K562 (cell line): ENCODE data around the gene VWA7. TPM values are rescaled to one million over a fixed set of nuclear protein-coding genes. Genes with fewer than 3 reads are reported as not detected.
A peak's percentile ranks its signal among the peaks of the same experiment; 100 is the strongest.

ENCODE experiments used
- ASH1L ChIP-seq: fragments of 450-650 bp; IDR thresholded peaks from 2 replicates; pipeline ENCODE4 v1.6.1; 2018; ENCODE audit warnings: borderline replicate concordance, mild to moderate bottlenecking, low read depth; ENCODE audit not compliant: partially characterized antibody
- CHD1 ChIP-seq: fragments of 200-600 bp; sonication (generic); IDR thresholded peaks from one replicate; pipeline ENCODE4 v1.6.1; 2012; ENCODE audit warnings: mild to moderate bottlenecking, moderate library complexity, low read length, inconsistent platforms
- ESRRA ChIP-seq: fragments of 450-650 bp; IDR thresholded peaks from 2 replicates; pipeline ENCODE4 v1.6.1; 2014; ENCODE audit warnings: low read depth, mild to moderate bottlenecking, moderate library complexity, borderline replicate concordance
- GTF2F1 ChIP-seq: IDR thresholded peaks from 2 replicates; pipeline ENCODE4 v1.6.1; 2011; ENCODE audit warnings: low read depth, low read length, improper control_type of control experiment
- HEY1 ChIP-seq: fragments of 250-450 bp; sonication (Bioruptor Pico); IDR thresholded peaks from 2 replicates; pipeline ENCODE4 v1.5.0; 2020; ENCODE audit warnings: mild to moderate bottlenecking, moderate library complexity, borderline replicate concordance
- MCM2 ChIP-seq: fragments of 450-650 bp; IDR thresholded peaks from 2 replicates; pipeline ENCODE4 v1.6.1; 2017; ENCODE audit warnings: low read depth, mild to moderate bottlenecking
- RBM17 ChIP-seq: fragments of 200-400 bp; formaldehyde crosslinking; IDR thresholded peaks from 2 replicates; pipeline ENCODE4 v1.6.1; 2017; ENCODE audit warnings: low read depth, mild to moderate bottlenecking, low read length, borderline replicate concordance
- SPI1 ChIP-seq: IDR thresholded peaks from 2 replicates; pipeline ENCODE4 v1.6.1; 2011; ENCODE audit warnings: low read depth, low read length, control low read depth, borderline replicate concordance
- STAT5B ChIP-seq: fragments of 250-450 bp; sonication (Bioruptor Pico); IDR thresholded peaks from 2 replicates; pipeline ENCODE4 v1.8.0; 2021; ENCODE audit warnings: mild to moderate bottlenecking, inconsistent platforms
- ZNF143 ChIP-seq: sonication (generic); formaldehyde crosslinking; IDR thresholded peaks from 2 replicates; pipeline ENCODE4 v1.9.0; 2022; ENCODE audit warnings: mild to moderate bottlenecking, missing genetic modification reagents
- ZSCAN32 ChIP-seq: fragments of 450-650 bp; formaldehyde crosslinking; IDR thresholded peaks from 2 replicates; pipeline ENCODE4 v1.4.0; 2020; ENCODE audit warnings: mild to moderate bottlenecking, moderate library complexity
- polyA plus RNA-seq, 8 experiments: library from polyadenylated mRNA; depleted of rRNA in 4 of 8; stranded (reverse) in 5 of 8; unstranded in 3 of 8; fragments of >200 nt; fragmentation: Nextera tagmentation in 2 of 8; fragmentation: Illumina TruSeq in 1 of 8; extraction: Ambion mirVana in 2 of 8; extraction: Trizol in 1 of 8; gene quantifications; 2 replicates each; pipeline versions ENCODE4 v1.2.1 to v1.2.3, GENCODE V29; 2011 to 2014; ENCODE audit warnings: inconsistent platforms in 1 of 8, missing spikeins in 1 of 8
- total RNA-seq, 7 experiments: library from RNA; depleted of rRNA in 6 of 7; stranded (reverse); fragments of >200 nt in 6 of 7; fragmentation: Illumina TruSeq in 2 of 7; extraction: Trizol in 2 of 7; gene quantifications; 2 replicates each; pipeline versions ENCODE4 v1.2.1 to v1.2.3, GENCODE V29; 2011 to 2021; ENCODE audit warnings: low replicate concordance in 1 of 7
- TF ChIP-seq, protein P1 (sequence below): fragments of 450-650 bp; IDR thresholded peaks from 2 replicates; pipeline ENCODE4 v1.6.1; 2018; ENCODE audit not compliant: partially characterized antibody
- TF ChIP-seq, protein P2 (sequence below), 2 experiments: fragments of 450-650 bp; conservative IDR thresholded peaks; 2 replicates each; pipeline ENCODE4 v1.6.1; 2017; ENCODE audit warnings: mild to moderate bottlenecking in 2 of 2, moderate library complexity in 2 of 2
- TF ChIP-seq, protein P3 (sequence below): sonication (generic); formaldehyde crosslinking; IDR thresholded peaks from 2 replicates; pipeline ENCODE4 v1.8.0; 2022; ENCODE audit warnings: mild to moderate bottlenecking, missing genetic modification reagents
- TF ChIP-seq, protein P4 (sequence below): fragments of 450-650 bp; IDR thresholded peaks from one replicate; pipeline ENCODE4 v1.6.1; 2018; ENCODE audit warnings: mild to moderate bottlenecking, moderate library complexity; ENCODE audit not compliant: partially characterized antibody
- TF ChIP-seq, protein P5 (sequence below): sonication (generic); formaldehyde crosslinking; IDR thresholded peaks from 2 replicates; pipeline ENCODE4 v1.9.0; 2022; ENCODE audit warnings: mild to moderate bottlenecking, missing genetic modification reagents

Gene VWA7
- total and polyA plus RNA-seq, 9 of the 15 experiments (the other 6 are each of a cell fraction or from before 2014, with no cell fraction given) = 0.18 to 2.9 (median 0.95) TPM

DNA sequence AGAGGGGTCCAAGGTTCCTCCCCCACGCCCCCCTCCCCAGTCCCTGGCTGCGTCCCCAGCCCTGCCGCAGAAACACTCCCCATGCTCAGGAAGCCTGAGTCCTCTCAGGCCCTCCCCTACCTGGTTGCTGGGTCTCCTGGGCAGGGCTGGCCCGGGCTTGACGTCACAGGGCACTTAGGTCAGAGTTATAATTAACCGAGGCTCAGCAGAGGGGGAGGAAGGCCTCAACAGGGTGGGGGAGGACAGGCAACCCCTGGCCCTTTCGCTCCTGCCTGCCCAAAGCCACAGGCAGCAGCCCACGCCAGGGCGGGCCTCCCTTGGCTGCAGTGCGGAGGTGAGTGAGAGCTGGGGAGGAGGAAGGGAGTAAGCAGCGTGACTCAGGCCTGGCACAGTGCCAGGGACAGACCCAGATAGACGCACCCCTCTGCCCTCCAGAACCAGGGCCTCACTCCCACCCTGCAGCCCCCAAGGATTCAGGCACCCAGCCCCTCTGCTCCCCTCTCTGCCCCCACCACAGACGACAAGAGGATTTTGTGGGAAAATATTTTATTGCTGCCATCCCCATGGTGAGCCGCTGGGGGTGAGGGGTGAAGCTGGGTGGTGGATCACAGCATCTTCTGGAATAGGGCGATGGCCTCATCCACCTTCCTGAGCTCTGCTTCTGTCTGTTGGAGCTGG is at the start of gene VWA7 (continued):
- TF ChIP-seq, protein P1, sequence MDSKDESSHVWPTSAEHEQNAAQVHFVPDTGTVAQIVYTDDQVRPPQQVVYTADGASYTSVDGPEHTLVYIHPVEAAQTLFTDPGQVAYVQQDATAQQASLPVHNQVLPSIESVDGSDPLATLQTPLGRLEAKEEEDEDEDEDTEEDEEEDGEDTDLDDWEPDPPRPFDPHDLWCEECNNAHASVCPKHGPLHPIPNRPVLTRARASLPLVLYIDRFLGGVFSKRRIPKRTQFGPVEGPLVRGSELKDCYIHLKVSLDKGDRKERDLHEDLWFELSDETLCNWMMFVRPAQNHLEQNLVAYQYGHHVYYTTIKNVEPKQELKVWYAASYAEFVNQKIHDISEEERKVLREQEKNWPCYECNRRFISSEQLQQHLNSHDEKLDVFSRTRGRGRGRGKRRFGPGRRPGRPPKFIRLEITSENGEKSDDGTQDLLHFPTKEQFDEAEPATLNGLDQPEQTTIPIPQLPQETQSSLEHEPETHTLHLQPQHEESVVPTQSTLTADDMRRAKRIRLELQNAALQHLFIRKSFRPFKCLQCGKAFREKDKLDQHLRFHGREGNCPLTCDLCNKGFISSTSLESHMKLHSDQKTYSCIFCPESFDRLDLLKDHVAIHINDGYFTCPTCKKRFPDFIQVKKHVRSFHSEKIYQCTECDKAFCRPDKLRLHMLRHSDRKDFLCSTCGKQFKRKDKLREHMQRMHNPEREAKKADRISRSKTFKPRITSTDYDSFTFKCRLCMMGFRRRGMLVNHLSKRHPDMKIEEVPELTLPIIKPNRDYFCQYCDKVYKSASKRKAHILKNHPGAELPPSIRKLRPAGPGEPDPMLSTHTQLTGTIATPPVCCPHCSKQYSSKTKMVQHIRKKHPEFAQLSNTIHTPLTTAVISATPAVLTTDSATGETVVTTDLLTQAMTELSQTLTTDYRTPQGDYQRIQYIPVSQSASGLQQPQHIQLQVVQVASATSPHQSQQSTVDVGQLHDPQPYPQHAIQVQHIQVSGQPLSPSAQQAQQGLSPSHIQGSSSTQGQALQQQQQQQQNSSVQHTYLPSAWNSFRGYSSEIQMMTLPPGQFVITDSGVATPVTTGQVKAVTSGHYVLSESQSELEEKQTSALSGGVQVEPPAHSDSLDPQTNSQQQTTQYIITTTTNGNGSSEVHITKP = peak; percentile 95
- TF ChIP-seq SPI1 = peak; percentile 51
- TF ChIP-seq ESRRA = peak; percentile 91
- TF ChIP-seq STAT5B (CRISPR knock-in tag) = no peak
- no peak for TF ChIP-seq ZSCAN32 (CRISPR knock-in tag)
- no peak for TF ChIP-seq CHD1
- TF ChIP-seq, protein P2, sequence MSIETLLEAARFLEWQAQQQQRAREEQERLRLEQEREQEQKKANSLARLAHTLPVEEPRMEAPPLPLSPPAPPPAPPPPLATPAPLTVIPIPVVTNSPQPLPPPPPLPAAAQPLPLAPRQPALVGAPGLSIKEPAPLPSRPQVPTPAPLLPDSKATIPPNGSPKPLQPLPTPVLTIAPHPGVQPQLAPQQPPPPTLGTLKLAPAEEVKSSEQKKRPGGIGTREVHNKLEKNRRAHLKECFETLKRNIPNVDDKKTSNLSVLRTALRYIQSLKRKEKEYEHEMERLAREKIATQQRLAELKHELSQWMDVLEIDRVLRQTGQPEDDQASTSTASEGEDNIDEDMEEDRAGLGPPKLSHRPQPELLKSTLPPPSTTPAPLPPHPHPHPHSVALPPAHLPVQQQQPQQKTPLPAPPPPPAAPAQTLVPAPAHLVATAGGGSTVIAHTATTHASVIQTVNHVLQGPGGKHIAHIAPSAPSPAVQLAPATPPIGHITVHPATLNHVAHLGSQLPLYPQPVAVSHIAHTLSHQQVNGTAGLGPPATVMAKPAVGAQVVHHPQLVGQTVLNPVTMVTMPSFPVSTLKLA (conservative IDR thresholded peaks at IDR 0.05) = no peak
- TF ChIP-seq RBM17 = no peak
- no peak; the same call in 1 of the 2 replicates for TF ChIP-seq HEY1 (CRISPR knock-in tag)
- TF ChIP-seq, protein P3, sequence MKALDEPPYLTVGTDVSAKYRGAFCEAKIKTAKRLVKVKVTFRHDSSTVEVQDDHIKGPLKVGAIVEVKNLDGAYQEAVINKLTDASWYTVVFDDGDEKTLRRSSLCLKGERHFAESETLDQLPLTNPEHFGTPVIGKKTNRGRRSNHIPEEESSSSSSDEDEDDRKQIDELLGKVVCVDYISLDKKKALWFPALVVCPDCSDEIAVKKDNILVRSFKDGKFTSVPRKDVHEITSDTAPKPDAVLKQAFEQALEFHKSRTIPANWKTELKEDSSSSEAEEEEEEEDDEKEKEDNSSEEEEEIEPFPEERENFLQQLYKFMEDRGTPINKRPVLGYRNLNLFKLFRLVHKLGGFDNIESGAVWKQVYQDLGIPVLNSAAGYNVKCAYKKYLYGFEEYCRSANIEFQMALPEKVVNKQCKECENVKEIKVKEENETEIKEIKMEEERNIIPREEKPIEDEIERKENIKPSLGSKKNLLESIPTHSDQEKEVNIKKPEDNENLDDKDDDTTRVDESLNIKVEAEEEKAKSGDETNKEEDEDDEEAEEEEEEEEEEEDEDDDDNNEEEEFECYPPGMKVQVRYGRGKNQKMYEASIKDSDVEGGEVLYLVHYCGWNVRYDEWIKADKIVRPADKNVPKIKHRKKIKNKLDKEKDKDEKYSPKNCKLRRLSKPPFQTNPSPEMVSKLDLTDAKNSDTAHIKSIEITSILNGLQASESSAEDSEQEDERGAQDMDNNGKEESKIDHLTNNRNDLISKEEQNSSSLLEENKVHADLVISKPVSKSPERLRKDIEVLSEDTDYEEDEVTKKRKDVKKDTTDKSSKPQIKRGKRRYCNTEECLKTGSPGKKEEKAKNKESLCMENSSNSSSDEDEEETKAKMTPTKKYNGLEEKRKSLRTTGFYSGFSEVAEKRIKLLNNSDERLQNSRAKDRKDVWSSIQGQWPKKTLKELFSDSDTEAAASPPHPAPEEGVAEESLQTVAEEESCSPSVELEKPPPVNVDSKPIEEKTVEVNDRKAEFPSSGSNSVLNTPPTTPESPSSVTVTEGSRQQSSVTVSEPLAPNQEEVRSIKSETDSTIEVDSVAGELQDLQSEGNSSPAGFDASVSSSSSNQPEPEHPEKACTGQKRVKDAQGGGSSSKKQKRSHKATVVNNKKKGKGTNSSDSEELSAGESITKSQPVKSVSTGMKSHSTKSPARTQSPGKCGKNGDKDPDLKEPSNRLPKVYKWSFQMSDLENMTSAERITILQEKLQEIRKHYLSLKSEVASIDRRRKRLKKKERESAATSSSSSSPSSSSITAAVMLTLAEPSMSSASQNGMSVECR = peak; percentile 89
- TF ChIP-seq ASH1L = no peak
- TF ChIP-seq, protein P4, sequence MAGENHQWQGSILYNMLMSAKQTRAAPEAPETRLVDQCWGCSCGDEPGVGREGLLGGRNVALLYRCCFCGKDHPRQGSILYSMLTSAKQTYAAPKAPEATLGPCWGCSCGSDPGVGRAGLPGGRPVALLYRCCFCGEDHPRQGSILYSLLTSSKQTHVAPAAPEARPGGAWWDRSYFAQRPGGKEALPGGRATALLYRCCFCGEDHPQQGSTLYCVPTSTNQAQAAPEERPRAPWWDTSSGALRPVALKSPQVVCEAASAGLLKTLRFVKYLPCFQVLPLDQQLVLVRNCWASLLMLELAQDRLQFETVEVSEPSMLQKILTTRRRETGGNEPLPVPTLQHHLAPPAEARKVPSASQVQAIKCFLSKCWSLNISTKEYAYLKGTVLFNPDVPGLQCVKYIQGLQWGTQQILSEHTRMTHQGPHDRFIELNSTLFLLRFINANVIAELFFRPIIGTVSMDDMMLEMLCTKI = no peak
- TF ChIP-seq MCM2 = no peak
- TF ChIP-seq GTF2F1 = peak; percentile 87
- TF ChIP-seq, protein P5, sequence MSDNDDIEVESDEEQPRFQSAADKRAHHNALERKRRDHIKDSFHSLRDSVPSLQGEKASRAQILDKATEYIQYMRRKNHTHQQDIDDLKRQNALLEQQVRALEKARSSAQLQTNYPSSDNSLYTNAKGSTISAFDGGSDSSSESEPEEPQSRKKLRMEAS = peak; percentile 94
- TF ChIP-seq ZNF143 = peak; percentile 55; the same call in 1 of the 2 replicates
